Measurements from ENCODE around the gene LLGL1. TPM values are rescaled to one million over a fixed set of nuclear protein-coding genes. Genes with fewer than 3 reads are reported as not detected.

Gene LLGL1
- total RNA-seq, 4 donors from 2014 or later, result 11.1 to 18.0 (median 14.9) TPM

DNA sequence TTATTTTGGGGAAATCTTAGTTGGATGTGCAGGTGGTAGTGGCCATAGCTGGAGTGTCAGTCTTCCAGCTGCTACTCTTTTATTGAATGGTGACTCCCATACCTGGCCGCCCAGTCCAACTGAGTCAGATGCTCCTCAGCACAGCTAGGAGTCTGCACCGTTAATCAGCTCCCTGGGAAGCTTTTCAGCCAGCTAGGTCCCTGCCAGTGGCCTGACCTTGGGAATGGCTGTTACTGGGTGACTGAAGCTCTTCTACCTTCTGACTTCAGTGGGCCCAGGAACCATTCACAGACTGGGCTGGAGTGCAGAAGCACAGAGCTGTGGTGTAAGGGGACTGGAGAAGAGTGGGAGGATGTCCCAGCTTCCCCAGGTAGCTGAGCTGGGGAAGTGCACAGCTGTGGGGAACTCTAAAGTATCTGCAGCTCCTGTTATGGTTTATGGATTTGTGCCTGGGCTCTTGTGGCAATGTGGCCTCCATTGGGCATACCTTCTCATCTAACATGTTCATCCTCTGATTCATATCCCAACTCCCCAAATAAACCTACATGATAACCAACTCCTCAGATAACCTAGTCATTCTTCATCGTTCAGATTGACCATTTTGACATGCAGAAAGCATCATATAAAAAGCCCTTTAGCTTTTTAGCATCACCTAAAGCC, 27.8 kb upstream of the LLGL1 start:
- peaks cover 0 to 14% (median 8%) of the 10 kb centered on the region in 4 donors for H3K4me1 ChIP-seq
- TF ChIP-seq POLR2A (IDR thresholded peaks at IDR 0.05) (no peak), EP300 (IDR thresholded peaks at IDR 0.05; ENCODE audit: low read depth) (no peak), POLR2AphosphoS5 (IDR thresholded peaks at IDR 0.05) (no peak)
- TF ChIP-seq, protein P1, sequence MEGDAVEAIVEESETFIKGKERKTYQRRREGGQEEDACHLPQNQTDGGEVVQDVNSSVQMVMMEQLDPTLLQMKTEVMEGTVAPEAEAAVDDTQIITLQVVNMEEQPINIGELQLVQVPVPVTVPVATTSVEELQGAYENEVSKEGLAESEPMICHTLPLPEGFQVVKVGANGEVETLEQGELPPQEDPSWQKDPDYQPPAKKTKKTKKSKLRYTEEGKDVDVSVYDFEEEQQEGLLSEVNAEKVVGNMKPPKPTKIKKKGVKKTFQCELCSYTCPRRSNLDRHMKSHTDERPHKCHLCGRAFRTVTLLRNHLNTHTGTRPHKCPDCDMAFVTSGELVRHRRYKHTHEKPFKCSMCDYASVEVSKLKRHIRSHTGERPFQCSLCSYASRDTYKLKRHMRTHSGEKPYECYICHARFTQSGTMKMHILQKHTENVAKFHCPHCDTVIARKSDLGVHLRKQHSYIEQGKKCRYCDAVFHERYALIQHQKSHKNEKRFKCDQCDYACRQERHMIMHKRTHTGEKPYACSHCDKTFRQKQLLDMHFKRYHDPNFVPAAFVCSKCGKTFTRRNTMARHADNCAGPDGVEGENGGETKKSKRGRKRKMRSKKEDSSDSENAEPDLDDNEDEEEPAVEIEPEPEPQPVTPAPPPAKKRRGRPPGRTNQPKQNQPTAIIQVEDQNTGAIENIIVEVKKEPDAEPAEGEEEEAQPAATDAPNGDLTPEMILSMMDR (IDR thresholded peaks at IDR 0.05), result no peak
- intact Hi-C loops (cut with DNase I; ENCODE audit: low total_unique reads) (no loop called here), in situ Hi-C loops (cut with MboI; ENCODE audit: low pct_ligation_motif_present in 1 of 4, low pct_unique_long_range_greater_than_20kb in 1 of 4, low sequenced_read_pairs in 3 of 4) (no loop called here)
- no peak overlapping the region for H3K27ac ChIP-seq
- no peaks in the 10 kb centered on the region for H3K27me3 ChIP-seq
- DNase-seq, result no peak
- peaks cover 0 to 36% (median 13%) of the 10 kb centered on the region in 4 donors for H3K36me3 ChIP-seq
- H3K4me3 ChIP-seq, result no peak overlapping the region
- 33 to 83% methylated on average over 1 to 3 of the region's 3 CpGs for WGBS, 2 donors (ENCODE audit: low coverage in 1 of 2)
- no peaks in the 10 kb centered on the region for H3K9me3 ChIP-seq

DNA sequence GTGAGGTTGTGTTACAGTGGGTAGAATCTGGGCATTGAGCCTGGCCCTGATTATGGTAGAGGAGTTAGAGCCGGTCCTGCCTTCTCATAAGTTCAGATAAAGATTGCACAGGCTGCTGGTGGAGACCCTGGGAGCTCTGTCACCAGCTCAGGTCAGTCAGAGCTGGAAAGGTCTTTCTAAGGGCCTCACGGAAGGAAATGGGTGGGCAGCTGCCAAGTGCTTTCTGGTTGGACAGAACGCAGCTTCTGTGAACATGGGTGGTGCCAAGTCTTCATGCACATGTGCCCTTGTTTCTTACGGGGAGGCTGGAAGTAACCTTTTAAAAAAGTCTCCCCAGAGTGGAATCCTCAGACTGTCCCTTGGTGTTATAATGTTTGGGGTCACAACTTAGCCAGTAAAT, 26.9 kb upstream of the LLGL1 start:
- H3K27me3 ChIP-seq, result no peaks in the 10 kb centered on the region
- H3K27ac ChIP-seq, result no peak overlapping the region
- H3K4me1 ChIP-seq, result peaks cover 0 to 14% (median 8%) of the 10 kb centered on the region in 4 donors
- no peak for DNase-seq
- TF ChIP-seq POLR2A (IDR thresholded peaks at IDR 0.05) (no peak), POLR2AphosphoS5 (IDR thresholded peaks at IDR 0.05) (no peak), EP300 (IDR thresholded peaks at IDR 0.05; ENCODE audit: low read depth) (no peak)
- TF ChIP-seq, protein P1 (IDR thresholded peaks at IDR 0.05), result no peak
- intact Hi-C loops (cut with DNase I; ENCODE audit: low total_unique reads), result no loop called here
- no peak overlapping the region for H3K4me3 ChIP-seq
- no peaks in the 10 kb centered on the region for H3K9me3 ChIP-seq
- 56 to 73% methylated on average over 2 to 4 of the region's 4 CpGs for WGBS, 2 donors (ENCODE audit: low coverage in 1 of 2)
- peaks cover 0 to 39% (median 13%) of the 10 kb centered on the region in 4 donors for H3K36me3 ChIP-seq
- in situ Hi-C loops (cut with MboI; ENCODE audit: low pct_ligation_motif_present in 1 of 4, low pct_unique_long_range_greater_than_20kb in 1 of 4, low sequenced_read_pairs in 3 of 4), result no loop called here

DNA sequence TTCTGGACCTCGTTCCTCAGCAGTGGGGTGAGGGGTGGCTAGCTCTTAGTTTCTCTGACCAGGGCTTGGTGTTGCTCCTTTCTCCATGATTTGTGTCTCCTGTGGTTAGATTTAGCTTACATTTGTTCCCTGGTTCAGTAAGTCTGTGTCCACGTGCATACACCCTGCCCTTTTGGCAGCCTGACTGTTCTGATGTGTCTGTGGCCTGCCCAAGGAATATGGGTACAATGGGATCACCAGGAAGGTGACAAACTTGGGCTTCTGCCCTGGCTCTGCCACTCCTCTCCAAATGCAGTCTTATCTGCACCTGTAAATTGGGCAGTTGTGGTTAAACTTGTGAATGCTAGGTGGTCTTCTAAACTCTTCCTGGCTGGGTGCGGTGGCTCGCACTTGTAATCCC, 24.3 kb upstream of the LLGL1 start:
- Histone ChIP-seq H3K36me3 (peaks cover 0 to 27% (median 8%) of the 10 kb centered on the region in 4 donors), H3K4me1 (peaks cover 0 to 14% (median 5%) of the 10 kb centered on the region in 4 donors), H3K27me3 (no peaks in the 10 kb centered on the region), H3K9me3 (no peaks in the 10 kb centered on the region), H3K27ac (no peak overlapping the region), H3K4me3 (no peak overlapping the region)
- intact Hi-C loops (cut with DNase I; ENCODE audit: low total_unique reads) (loop anchor here (10.0 kb wide), 1 partner anchor 56 kb away; no protein-coding TSS in a partner anchor), in situ Hi-C loops (cut with MboI; ENCODE audit: low pct_ligation_motif_present in 1 of 4, low pct_unique_long_range_greater_than_20kb in 1 of 4, low sequenced_read_pairs in 3 of 4) (no loop called here)
- no peak for DNase-seq
- 88% methylated on average over 4 of the region's 4 CpGs; no CpG with 5 or more reads in 1 of the 2 donors for WGBS, 2 donors (ENCODE audit: low coverage in 1 of 2)
- TF ChIP-seq, protein P1 (IDR thresholded peaks at IDR 0.05), result no peak
- TF ChIP-seq POLR2A (IDR thresholded peaks at IDR 0.05) (no peak), POLR2AphosphoS5 (IDR thresholded peaks at IDR 0.05) (no peak), EP300 (IDR thresholded peaks at IDR 0.05; ENCODE audit: low read depth) (no peak)

DNA sequence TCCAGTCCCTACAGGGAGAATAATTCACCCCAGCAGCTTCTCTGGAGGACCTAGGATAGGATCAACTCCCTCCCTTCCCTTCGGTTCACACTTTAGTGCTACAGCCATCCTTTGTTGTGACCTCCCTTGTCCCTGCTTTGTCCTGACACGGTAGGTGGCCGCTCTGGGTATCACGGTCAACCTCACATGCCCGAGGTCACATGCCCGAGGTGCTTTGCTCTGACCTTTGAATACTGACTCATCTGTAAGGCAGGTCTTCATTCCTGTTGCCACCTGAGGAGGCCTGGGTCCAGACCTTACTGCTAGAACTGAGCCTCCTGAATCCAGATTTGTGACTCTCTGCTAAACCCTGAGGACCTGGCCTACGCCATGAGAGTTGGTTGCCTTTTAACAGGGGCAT, 22.1 kb upstream of the LLGL1 start:
- no peak for TF ChIP-seq EP300 (IDR thresholded peaks at IDR 0.05; ENCODE audit: low read depth)
- TF ChIP-seq, protein P1 (IDR thresholded peaks at IDR 0.05), result no peak
- TF ChIP-seq POLR2A (IDR thresholded peaks at IDR 0.05), result no peak
- no peak for TF ChIP-seq POLR2AphosphoS5 (IDR thresholded peaks at IDR 0.05)
- no peak for DNase-seq
- Histone ChIP-seq H3K27ac (no peak overlapping the region), H3K27me3 (no peaks in the 10 kb centered on the region), H3K36me3 (peaks cover 0 to 28% (median 11%) of the 10 kb centered on the region in 4 donors), H3K9me3 (no peaks in the 10 kb centered on the region), H3K4me1 (peaks cover 0 to 9% (median 0%) of the 10 kb centered on the region in 4 donors), H3K4me3 (no peak overlapping the region)
- 62 to 84% methylated on average over 5 to 7 of the region's 7 CpGs for WGBS, 2 donors (ENCODE audit: low coverage in 1 of 2)
- in situ Hi-C loops (cut with MboI; ENCODE audit: low pct_ligation_motif_present in 1 of 4, low pct_unique_long_range_greater_than_20kb in 1 of 4, low sequenced_read_pairs in 3 of 4), result no loop called here
- intact Hi-C loops (cut with DNase I; ENCODE audit: low total_unique reads), result loop anchor here (10.0 kb wide), 1 partner anchor 59 kb away; no protein-coding TSS in a partner anchor

Measured in transverse colon (tissue), 4 donors.